ENCODE measurements around the gene TMEM120B.

DNA sequence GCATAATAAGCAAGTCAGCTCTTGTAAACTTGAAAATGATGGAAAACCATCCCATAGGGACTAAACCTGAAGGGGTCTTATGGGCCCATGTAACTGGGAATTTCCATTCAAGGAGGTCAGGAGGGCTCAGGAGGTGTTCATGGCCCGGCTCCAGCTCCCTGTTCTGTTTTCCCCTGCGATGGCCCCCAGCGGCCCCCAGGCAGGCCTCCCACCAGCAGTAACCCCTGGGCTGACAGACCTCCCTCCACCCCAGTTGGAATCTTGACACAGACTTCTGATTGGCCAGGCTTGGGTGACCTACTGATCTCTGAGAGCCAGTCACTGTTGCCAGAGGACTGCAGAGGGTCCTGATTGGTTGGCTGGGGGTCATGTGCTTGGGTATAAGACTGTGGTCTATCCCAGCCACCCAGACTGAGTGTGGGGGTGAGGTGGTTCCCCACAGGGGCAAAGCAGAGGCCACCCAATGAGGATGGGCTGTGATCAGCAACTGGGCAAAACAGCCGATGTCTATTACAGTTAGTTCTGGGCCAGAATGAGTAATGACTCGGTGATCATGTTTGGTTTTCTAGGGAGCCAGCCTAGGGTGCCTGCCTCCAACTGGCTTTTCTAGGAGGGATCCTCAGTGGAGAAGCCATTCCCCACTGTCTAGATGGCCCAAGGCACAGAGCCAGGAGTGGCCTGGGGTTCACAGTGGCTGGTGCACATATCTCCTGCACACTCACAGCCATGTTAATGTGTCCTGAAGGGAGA lies 53.9 kb downstream of the TMEM120B start:
- TF ChIP-seq, protein P1, sequence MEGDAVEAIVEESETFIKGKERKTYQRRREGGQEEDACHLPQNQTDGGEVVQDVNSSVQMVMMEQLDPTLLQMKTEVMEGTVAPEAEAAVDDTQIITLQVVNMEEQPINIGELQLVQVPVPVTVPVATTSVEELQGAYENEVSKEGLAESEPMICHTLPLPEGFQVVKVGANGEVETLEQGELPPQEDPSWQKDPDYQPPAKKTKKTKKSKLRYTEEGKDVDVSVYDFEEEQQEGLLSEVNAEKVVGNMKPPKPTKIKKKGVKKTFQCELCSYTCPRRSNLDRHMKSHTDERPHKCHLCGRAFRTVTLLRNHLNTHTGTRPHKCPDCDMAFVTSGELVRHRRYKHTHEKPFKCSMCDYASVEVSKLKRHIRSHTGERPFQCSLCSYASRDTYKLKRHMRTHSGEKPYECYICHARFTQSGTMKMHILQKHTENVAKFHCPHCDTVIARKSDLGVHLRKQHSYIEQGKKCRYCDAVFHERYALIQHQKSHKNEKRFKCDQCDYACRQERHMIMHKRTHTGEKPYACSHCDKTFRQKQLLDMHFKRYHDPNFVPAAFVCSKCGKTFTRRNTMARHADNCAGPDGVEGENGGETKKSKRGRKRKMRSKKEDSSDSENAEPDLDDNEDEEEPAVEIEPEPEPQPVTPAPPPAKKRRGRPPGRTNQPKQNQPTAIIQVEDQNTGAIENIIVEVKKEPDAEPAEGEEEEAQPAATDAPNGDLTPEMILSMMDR (IDR thresholded peaks at IDR 0.05), result no peak
- TF ChIP-seq POLR2AphosphoS5 (IDR thresholded peaks at IDR 0.05), result no peak
- no peak for TF ChIP-seq POLR2A (IDR thresholded peaks at IDR 0.05)

Data from breast epithelium (tissue), 3 donors.